ENCODE measurements around the gene SFRP4.
A peak's percentile ranks its signal among the peaks of the same experiment; 100 is the strongest.

Gene SFRP4

DNA sequence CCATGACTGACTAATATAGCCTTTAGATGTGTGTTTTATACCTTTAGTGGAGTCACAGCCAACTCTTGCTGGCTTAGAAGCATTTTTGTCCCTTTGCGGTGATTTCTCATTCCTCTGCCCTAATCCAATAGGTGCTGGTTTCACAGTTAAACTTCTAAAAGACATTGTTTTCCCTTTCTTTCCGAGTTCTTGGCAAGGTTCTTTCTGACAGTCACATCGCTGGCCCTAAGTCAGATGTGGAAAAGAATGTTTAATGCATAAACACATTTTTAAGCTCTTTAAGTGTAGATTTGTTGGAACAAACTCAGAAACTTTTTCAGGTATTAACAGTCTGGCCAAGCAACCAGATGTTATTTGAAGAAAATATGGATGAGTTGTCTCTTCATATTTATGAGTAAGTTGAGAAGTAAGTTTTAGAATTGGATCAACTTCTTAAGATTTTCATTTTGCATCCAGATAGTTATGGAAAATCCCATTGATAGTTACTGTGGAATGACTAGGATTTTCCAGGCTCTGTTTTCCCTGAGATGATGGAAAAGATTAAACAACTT, 7.9 kb upstream of the SFRP4 start:
- TF ChIP-seq YY1 (IDR thresholded peaks at IDR 0.05; ENCODE audit: insufficient read depth, insufficient read length) (no peak), ZNF274 (IDR thresholded peaks at IDR 0.05; ENCODE audit: low read depth, low read length) (no peak), SUZ12 (IDR thresholded peaks at IDR 0.05; ENCODE audit: extremely low read depth, insufficient read depth, insufficient read length) (no peak)
- Histone ChIP-seq H3K4me3 (ENCODE audit: insufficient read length, low read depth) (no peak overlapping the region), H3K9ac (ENCODE audit: insufficient read length, low read depth) (no peak overlapping the region), H3K36me3 (ENCODE audit: insufficient read depth, insufficient read length, low read length) (peaks cover 12% of the 10 kb centered on the region), H3K27me3 (ENCODE audit: insufficient read depth, insufficient read length) (peaks cover 9% of the 10 kb centered on the region), H3K9me3 (ENCODE audit: insufficient read depth, low read length) (0 out of 2 replicates have a peak, but pooled peaks cover 8% of the 10 kb centered on the region), H3K4me1 (ENCODE audit: insufficient read depth, insufficient read length) (peaks cover 3% of the 10 kb centered on the region)
- no peak for DNase-seq (ENCODE audit: low read depth, low spot score)

GRCh38 chr7:37923996-37924395, 7.4 kb upstream of the SFRP4 start:
- H3K4me1 ChIP-seq (ENCODE audit: insufficient read depth, insufficient read length): peaks cover 2% of the 10 kb centered on the region
- 0 out of 2 replicates have a peak, but pooled peaks cover 8% of the 10 kb centered on the region for H3K9me3 ChIP-seq (ENCODE audit: insufficient read depth, low read length)

GRCh38 chr7:37921876-37922275, 5.3 kb upstream of the SFRP4 start:
- H3K36me3 ChIP-seq (ENCODE audit: insufficient read depth, insufficient read length, low read length): peaks cover 12% of the 10 kb centered on the region
- peaks cover 36% of the 10 kb centered on the region for H3K27me3 ChIP-seq (ENCODE audit: insufficient read depth, insufficient read length)
- DNase-seq (ENCODE audit: low read depth, low spot score): no peak
- no peaks in the 10 kb centered on the region for H3K4me1 ChIP-seq (ENCODE audit: insufficient read depth, insufficient read length)
- 0 out of 2 replicates have a peak, but pooled peaks cover 8% of the 10 kb centered on the region for H3K9me3 ChIP-seq (ENCODE audit: insufficient read depth, low read length)
- no peak overlapping the region for H3K9ac ChIP-seq (ENCODE audit: insufficient read length, low read depth)
- TF ChIP-seq SUZ12 (IDR thresholded peaks at IDR 0.05; ENCODE audit: extremely low read depth, insufficient read depth, insufficient read length): no peak
- no peak for TF ChIP-seq ZNF274 (IDR thresholded peaks at IDR 0.05; ENCODE audit: low read depth, low read length)
- TF ChIP-seq YY1 (IDR thresholded peaks at IDR 0.05; ENCODE audit: insufficient read depth, insufficient read length): no peak
- H3K4me3 ChIP-seq (ENCODE audit: insufficient read length, low read depth): peak overlapping the region; percentile 74

More at GRCh38 chr7:37923996-37924395, 7.4 kb upstream of the SFRP4 start:
- no peak overlapping the region for H3K9ac ChIP-seq (ENCODE audit: insufficient read length, low read depth)
- peaks cover 12% of the 10 kb centered on the region for H3K36me3 ChIP-seq (ENCODE audit: insufficient read depth, insufficient read length, low read length)
- no peak for DNase-seq (ENCODE audit: low read depth, low spot score)
- no peak for TF ChIP-seq SUZ12 (IDR thresholded peaks at IDR 0.05; ENCODE audit: extremely low read depth, insufficient read depth, insufficient read length)
- TF ChIP-seq ZNF274 (IDR thresholded peaks at IDR 0.05; ENCODE audit: low read depth, low read length): no peak
- TF ChIP-seq YY1 (IDR thresholded peaks at IDR 0.05; ENCODE audit: insufficient read depth, insufficient read length): no peak
- peaks cover 15% of the 10 kb centered on the region for H3K27me3 ChIP-seq (ENCODE audit: insufficient read depth, insufficient read length)
- no peak overlapping the region for H3K4me3 ChIP-seq (ENCODE audit: insufficient read length, low read depth)

- Histone ChIP-seq H3K4me3 (ENCODE audit: insufficient read length, low read depth) (peak overlapping the region; percentile 74), H3K9ac (ENCODE audit: insufficient read length, low read depth) (peak overlapping the region; percentile 84)
- peak; percentile 51 for DNase-seq (ENCODE audit: low read depth, low spot score)
Measured at GRCh38 chr7:37920849-37921805, 4.5 kb upstream of the SFRP4 start.

GRCh38 chr7:37920305-37920848, 3.8 kb upstream of the SFRP4 start, which contains the start of gene EPDR1:
EPDR1 (plus strand) TSS chr7:37920640; CDS start chr7:37920940, 300 bp downstream.
- Histone ChIP-seq H3K9me3 (ENCODE audit: insufficient read depth, low read length) (0 out of 2 replicates have a peak, but pooled peaks cover 5% of the 10 kb centered on the region), H3K9ac (ENCODE audit: insufficient read length, low read depth) (peak within 1 kb of the TSS; percentile 84), H3K4me3 (ENCODE audit: insufficient read length, low read depth) (peak within 1 kb of the TSS; percentile 74), H3K4me1 (ENCODE audit: insufficient read depth, insufficient read length) (peaks cover 5% of the 10 kb centered on the region), H3K27me3 (ENCODE audit: insufficient read depth, insufficient read length) (peaks cover 51% of the 10 kb centered on the region), H3K36me3 (ENCODE audit: insufficient read depth, insufficient read length, low read length) (peaks cover 12% of the 10 kb centered on the region)
- TF ChIP-seq SUZ12 (IDR thresholded peaks at IDR 0.05; ENCODE audit: extremely low read depth, insufficient read depth, insufficient read length) (no peak), YY1 (IDR thresholded peaks at IDR 0.05; ENCODE audit: insufficient read depth, insufficient read length) (no peak), ZNF274 (IDR thresholded peaks at IDR 0.05; ENCODE audit: low read depth, low read length) (no peak)
- peak; percentile 39 for DNase-seq (ENCODE audit: low read depth, low spot score)

More at GRCh38 chr7:37920849-37921805, 4.5 kb upstream of the SFRP4 start:
- TF ChIP-seq SUZ12 (IDR thresholded peaks at IDR 0.05; ENCODE audit: extremely low read depth, insufficient read depth, insufficient read length) (no peak), YY1 (IDR thresholded peaks at IDR 0.05; ENCODE audit: insufficient read depth, insufficient read length) (no peak), ZNF274 (IDR thresholded peaks at IDR 0.05; ENCODE audit: low read depth, low read length) (no peak)
- peaks cover 43% of the 10 kb centered on the region for H3K27me3 ChIP-seq (ENCODE audit: insufficient read depth, insufficient read length)
- H3K9me3 ChIP-seq (ENCODE audit: insufficient read depth, low read length): 0 out of 2 replicates have a peak, but pooled peaks cover 8% of the 10 kb centered on the region
- H3K4me1 ChIP-seq (ENCODE audit: insufficient read depth, insufficient read length): peaks cover 2% of the 10 kb centered on the region
- peaks cover 12% of the 10 kb centered on the region for H3K36me3 ChIP-seq (ENCODE audit: insufficient read depth, insufficient read length, low read length)

- H3K27me3 ChIP-seq (ENCODE audit: insufficient read depth, insufficient read length): peaks cover 63% of the 10 kb centered on the region
- H3K4me3 ChIP-seq (ENCODE audit: insufficient read length, low read depth): no peak overlapping the region
- DNase-seq (ENCODE audit: low read depth, low spot score): no peak
- no peaks in the 10 kb centered on the region for H3K9me3 ChIP-seq (ENCODE audit: insufficient read depth, low read length)
- TF ChIP-seq ZNF274 (IDR thresholded peaks at IDR 0.05; ENCODE audit: low read depth, low read length) (no peak), SUZ12 (IDR thresholded peaks at IDR 0.05; ENCODE audit: extremely low read depth, insufficient read depth, insufficient read length) (no peak), YY1 (IDR thresholded peaks at IDR 0.05; ENCODE audit: insufficient read depth, insufficient read length) (no peak)
- H3K9ac ChIP-seq (ENCODE audit: insufficient read length, low read depth): no peak overlapping the region
- peaks cover 6% of the 10 kb centered on the region for H3K36me3 ChIP-seq (ENCODE audit: insufficient read depth, insufficient read length, low read length)
- peaks cover 5% of the 10 kb centered on the region for H3K4me1 ChIP-seq (ENCODE audit: insufficient read depth, insufficient read length)
Measured at GRCh38 chr7:37918526-37918925, 1.9 kb upstream of the SFRP4 start.

Measured in NT2/D1 (cell line).